HL-60/S4 treated with retinoic acid at 250 ng/mL for 4 days and 3 days (cell line): ENCODE results near the gene STX16.

ENCODE experiments used
- in situ Hi-C: fragments of 300-500 bp; cut with MboI; formaldehyde crosslinking; loops from 2 replicates; pipeline ENCODE4 v1.7.0; 2022; ENCODE audit warnings: low sequenced_read_pairs

STX16 gene

DNA sequence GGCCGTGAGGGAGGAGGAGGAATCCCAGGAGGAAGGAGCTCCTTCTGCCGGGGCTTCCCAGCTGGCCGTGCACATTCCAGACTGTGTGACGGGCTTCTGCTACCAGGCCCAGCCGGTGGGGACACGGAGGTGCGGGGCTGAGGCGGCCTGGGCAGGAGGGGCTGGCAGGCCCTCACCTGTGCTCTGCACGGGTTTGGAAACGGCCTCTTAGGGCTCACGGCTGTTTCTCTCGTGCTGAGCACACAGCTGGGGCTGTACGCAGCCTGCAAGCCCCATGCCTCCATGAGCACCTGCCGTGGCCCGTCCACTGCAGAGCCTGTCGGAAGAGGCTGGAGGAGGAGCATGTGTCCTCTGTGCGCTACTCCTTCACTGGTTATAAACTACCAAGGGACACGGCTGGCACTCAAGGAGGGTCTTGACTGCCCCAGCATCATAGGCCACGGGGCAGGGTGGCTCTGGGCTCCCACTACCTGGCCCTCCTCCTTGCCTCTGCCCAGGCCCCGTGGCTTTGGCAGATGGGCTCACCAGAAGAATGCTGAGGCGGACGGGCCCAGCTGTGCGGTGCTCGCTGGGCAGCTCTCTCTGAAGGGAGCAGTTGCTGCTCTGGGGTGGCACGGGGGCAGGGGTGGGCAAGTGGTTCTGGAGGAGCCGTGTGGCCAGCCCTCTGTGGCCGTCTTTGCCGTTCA, 57.3 kb downstream of the STX16 start:
- in situ Hi-C loops = no loop called here

DNA sequence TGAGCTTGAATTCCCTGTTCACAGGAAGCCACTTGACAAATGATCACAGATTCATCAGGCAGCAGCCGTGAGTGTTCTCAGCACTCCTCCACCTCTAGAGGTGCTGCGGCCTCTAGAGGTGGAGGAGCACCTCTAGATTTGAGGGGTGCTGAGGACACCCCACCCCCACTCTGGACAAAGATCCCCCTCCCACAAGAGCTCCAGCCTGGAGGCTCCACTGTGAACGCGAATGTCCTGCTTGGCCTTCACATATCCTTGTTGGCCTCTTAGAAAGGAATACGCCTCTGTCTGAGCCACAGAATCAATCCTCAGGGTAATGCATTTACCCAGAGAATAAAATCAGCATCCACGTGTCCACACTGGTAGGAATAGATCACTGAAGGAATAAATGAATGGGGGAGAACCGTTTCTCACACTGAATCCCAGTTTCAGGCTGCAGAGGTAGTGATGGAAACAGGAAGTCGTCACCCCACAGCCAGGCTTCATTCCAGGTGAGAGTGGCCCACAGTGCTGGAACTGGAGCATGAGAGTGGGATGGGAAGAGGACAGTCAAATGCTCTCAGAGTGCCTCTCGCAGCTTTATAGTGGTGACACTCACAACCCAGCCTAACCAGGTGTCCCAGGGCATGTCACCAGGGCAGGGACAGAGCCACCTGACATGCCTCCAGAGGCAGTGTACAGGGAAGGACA, 58.1 kb downstream of the STX16 start:
- in situ Hi-C loops = no loop called here

DNA sequence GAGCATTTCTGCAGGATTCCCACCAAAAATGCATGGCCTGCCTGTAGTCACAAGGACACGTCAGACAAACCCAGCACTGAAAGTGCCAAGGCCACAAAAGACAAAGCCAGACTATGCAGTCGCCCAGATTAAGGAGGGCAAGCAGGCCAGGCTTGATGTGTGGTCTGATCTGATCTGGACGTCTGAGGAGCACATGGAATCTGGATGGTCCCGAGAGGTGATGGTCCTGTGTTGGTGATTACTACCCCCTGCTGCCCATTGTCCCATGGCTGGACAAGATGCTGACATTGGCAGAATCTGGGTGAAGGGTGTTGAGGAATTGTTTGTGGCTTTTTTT, 58.6 kb downstream of the STX16 start:
- in situ Hi-C loops = no loop called here

DNA sequence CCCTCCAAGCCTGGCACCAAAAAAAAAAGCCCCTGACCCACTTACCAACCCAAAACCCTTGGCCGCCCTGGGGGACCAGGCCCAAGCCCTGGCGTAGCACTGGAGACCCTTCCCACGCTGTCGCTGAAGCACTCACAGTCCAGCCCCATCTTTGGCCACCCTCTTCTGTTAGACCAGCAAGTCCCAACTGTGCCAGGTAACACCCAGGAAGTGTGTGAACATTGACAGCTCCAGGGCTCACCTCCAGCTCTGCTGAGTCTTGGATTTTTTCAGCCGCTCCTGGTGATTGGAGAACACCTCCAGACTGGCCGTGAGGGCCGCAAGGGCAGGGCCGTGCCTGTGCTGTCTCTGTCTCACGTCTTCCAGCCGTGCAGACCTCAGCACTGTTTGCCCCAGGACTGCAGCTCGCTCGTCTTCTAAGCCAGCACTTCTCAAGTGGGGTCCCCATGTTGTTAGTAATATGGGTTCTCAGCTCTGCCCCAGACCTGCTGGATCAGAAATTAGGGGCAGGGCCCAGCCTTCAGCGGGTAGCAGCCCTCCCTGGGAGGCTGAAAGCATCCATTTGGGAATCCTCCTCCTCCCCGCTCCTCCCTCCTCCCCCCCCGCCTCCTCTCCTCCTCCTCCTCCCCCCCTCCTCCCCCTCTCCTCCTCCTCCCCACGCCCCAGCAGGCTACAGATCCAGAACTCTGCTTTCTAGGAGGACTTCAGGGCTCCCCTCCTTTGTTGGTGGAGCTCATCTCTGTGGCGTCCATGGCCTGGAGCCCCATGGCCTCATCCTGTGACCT, 59.6 kb downstream of the STX16 start:
- in situ Hi-C loops = no loop called here

DNA sequence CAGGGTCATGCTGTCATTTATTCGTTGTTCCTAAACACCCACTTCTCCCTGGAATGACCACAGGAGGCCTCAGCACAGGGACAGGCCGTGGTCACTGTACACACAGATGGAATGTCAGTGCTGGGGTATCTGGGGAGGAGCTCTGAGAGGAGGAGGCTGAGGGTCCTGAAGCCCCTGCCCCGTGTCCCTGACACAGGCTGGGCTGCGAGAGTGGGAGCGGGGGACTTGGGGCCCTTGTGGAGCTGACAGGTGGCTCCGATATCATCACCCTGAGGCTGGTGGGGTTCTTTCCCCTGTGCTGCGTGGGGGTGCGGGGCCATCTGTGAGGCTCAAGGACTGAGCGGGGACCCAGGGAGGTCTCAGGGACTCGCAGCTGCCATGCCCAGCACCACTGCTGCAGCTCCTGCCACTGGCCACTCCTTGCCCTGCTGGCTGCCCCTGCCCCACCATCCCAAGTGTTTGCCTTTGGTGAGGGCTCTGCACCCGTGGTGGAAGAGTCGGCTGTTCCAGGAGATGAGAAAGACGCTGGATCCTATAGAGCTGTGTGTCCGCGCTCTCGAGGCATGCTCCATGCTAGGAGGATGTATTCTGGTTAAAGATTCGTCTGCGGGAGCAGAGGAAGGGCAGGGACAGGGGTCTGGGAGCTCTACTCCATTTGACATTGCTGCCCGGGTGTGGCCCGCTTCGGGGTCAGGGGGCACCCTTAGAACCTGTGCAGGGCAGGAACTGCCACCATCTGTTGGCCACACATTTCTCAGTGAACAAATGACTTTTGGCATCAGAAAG, 60.4 kb downstream of the STX16 start:
- in situ Hi-C loops = no loop called here

DNA sequence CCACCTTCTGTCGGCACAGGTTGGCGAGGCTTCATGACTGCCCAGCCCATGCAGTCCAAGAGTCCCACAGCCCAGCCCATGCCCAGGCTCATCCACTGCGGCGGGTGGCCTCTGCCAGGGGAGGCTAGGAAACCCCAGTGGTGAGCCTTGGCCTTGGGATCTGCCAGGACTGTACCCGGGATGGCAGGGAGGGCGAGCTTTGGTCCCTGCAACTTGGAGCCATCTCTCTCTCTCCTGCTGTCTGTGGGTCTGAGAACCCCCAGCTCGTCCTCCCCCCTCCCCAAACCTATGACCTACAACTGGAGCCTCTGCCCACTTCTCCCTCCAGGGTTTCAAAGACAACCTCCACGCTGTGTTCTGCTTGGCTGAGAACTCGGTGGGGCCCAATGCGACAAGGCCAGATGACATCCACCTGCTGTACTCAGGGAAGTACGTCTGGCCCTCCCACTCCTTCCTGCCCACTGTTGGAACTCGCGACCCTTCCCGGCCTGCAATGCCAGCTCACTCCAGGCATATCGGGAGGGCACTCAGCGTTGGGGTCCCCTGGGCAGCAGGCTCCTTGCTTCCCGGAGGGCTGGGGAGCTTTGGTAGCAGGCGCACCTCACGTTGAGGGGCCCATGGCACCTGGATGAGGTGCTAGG, 61.2 kb downstream of the STX16 start:
- in situ Hi-C loops = no loop called here

DNA sequence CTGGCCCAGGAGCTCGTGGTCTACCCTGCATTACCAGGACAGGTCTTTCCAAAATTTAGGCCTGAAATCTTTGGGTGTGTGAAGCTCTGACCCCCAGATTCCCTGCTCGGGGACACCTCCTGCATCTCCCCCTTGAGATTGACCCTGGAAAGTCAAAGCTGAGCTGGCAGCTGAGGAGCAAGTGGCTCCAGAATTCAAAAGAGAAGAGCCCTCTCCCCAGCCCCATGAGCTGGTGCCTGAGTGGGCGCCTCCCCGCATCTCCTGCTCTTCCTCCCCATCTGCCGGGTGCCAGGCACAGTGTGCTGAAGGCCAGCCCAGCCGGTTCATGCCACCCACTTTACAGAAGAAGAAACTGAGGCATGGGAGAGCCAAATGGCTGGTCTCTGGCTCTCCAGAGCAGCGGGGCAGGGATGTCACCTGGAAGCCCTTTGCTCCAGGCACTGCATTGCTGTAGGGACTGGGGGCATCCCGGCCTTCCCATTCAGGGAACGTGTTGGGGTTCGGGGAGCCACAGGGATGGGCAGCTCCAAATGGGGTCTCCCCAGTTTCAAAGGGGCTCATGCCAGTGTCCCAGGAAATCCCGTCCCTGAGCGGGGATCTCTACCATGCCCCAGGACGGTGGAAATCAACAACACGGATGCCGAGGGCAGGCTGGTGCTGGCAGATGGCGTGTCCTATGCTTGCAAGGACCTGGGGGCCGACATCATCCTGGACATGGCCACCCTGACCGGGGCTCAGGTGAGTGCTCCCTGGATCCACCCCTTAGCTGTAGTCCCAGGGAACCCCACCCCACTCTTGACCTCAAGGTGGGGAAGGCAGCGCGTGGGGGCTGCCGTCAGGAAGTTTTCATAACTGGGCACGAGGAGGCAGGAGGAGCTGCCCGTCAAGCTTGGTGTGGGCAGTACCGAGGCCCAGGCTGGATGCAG, 62.0 kb downstream of the STX16 start:
- in situ Hi-C loops = no loop called here

DNA sequence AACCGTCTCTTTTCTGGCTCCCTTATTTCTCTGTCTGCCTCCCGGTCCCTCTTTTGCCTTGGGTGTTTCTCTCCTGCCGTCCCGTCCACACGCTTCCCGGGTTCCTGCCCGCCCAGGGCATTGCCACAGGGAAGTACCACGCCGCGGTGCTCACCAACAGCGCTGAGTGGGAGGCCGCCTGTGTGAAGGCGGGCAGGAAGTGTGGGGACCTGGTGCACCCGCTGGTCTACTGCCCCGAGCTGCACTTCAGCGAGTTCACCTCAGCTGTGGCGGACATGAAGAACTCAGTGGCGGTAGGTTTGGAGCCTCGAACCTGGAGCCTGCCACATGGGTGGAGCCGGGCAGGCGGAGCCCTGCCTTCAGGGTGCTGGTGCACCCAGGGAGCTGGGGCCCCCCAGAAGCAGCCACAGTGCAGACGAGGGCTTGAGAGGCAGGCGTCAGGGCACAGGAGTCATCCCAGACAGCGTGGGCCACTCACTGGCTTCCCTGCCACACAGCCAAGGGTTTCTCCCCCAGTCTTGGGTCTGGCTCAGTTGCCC, 62.8 kb downstream of the STX16 start:
- in situ Hi-C loops = no loop called here

DNA sequence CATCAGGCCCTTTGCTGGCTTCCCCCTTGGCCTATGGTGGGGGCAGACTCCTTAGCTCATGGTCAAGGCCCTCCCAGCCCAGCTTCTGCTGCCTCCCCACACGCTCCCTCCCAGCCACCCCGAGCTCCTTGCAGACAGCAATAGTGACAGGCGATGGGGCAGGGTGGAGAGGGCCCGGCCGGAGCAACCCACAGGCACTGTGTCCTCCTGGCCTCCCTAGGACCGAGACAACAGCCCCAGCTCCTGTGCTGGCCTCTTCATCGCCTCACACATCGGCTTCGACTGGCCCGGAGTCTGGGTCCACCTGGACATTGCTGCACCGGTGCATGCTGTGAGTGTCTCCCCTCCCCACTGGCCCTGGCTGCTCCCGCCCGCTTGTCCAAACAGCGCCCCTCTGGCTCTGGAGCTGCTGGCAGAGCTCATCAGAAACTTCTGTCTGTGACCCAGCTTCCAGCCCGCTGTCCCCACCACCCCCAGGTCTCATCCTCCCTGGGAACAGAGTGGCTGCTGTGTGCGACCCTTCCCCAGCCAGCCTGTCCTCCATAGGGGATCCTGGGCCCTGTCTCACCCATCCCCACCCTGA, 63.3 kb downstream of the STX16 start:
- in situ Hi-C loops = no loop called here

DNA sequence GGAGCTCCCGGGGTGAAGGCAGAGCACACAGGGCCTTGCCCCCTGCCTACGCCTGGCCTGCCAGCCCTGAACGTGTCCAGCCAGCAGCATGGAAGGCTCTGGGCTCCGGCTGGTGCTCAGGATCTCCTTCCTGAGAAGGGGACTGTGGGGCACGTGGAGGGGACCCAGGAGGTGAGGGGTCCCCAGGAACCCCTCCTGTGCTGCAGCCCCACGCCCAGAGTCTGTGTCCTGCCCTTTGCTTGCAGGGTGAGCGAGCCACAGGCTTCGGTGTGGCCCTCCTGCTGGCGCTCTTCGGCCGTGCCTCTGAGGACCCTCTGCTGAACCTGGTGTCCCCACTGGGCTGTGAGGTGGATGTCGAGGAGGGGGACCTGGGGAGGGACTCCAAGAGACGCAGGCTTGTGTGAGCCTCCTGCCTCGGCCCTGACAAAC, 63.9 kb downstream of the STX16 start:
- in situ Hi-C loops = no loop called here

DNA sequence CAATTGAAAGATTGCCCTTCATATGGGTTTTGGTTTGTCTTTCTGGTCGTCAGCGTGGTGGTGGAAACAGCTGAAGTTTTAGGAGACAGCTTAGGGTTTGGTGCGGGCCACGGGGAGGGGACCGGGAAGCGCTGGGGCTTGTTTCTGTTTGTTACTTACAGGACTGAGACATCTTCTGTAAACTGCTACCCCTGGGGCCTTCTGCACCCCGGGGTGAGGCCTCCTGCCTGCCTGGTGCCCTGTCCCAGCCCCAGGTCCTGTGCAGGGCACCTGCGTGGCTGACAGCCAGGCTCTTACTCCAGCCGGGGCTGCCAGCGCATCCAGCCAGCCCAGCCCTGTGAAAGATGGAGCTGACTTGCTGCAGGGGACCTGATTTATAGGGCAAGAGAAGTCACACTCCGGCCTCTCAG, 64.3 kb downstream of the STX16 start:
- in situ Hi-C loops = no loop called here

DNA sequence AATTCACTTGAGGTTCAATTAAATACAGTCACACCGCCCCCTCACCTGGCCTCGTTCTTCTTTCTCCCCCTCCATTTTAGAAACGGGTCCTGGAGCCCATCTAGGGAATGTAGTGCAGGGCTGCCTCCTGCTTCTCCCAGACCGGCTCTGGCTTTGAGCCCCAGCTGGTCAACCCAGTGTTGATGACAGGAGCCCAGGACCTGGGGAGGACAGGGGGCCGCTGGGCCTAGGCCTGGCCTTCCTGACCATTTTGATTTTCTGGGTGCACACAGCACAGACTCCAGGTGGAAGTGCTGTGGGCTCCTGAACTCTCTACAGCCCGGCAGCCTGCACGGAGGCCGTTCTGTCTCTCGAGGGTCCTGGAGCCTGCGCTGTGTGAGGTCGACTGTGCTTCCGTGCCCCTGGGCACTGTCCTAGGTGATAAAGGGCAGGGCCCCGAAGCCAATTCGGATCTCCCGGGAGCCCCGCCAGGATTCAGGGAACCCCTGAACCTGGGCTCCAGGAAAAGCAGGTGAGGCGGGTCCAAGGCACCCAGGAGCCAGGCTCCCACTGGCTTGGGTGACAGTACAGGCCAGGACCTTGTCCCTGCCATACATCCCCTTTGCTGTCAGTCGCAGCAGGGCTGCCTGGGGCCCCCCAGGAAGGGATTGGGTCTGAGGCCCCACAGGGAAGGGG, 64.9 kb downstream of the STX16 start:
- in situ Hi-C loops = no loop called here

DNA sequence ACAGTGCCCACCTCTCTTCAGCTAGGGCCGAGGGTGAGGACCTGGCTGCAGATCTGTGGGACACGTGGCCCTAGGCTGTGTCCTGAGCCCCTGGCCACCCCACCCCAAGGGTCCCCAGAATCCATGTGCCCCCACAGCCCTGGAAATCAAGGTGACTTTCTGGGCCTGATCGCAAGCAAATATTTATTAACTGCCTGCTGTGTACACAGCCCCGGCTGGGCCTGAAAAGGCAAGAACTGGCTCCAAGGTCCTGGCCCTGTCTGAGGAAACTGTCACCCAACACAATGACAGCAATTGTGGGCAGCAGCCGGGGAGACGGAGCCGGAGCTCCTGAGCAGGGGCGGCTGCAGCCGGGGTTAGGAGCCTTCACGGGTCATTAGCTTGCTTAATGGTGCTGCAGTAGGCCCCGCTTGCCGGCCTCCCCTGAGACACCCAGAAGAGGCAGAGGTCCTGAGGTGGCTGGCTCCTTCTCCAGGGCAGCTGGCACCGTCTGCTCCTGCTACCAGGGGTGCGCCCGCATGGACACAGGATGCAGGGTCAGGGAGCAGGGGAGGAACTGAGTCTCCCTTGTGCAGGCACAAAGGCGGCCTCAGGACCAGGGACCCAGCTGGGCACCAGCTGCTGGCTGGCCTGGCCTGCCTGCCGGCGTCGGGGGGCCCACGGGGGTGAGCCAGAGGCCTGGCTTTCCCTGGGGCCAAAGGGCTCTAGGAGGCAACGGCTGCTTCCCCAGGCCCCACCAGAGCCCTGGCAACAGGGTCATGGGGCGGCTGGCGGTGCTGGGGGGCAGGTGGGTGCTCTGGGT, 65.6 kb downstream of the STX16 start:
- in situ Hi-C loops = no loop called here

DNA sequence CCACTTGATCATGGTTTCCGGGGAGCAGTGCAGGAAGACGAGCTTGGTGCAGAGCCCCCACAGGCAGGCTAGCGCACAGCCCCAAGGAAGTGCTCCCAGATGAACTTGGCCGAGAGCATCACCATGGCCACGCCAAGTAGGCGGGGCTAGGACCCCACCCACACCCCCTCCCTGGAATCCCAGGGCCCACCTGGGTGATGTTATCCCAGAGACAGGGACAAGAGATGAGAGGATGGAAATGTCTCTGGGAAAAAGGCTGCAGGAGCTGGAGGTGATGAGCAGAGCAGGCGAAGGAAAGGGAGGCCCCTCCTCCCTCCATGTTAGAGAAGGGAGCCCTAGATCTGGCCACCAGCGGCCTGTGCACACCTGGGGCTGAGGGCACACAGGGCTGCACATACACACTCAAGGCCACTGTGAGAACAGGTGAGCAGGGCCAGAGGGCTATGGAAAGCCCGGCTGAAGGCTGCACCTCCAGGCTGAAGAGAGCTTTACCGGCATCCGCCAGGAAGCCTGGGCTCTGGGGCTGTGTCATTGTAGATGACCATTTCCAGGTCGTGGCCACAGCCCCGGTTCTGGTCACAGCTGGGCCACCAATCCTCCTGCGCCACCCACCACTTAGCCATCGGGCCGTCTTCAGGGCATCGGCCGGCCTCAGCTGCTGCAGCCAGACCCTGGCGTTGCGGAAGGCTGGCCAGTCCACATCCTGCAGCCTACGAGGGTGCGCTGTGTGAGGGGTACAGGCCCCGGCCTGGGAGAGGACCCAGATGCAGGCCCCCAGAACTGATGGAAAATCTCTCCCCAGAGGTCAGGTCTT, 66.4 kb downstream of the STX16 start:
- in situ Hi-C loops = no loop called here

DNA sequence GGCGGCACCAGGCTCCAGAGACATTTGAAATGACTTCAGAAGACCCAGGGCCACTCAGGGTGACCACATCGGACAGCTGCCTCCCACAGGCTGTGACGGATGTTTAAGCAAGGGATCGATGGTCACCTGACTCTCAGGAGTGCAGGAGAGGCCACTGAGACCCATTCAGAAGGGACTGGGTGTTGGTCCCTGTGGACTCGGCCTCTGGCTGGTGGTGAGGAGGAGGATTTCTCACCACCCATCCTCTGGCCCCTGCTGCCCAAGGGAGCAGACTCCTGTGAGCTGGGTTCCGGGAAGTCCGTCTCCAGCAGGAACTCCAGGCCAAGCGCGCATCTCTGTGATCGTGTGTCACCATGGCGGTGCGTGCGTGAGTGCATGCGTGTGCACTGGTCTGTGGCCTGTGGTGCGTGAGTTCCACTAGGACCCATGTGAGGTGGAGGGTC, 67.1 kb downstream of the STX16 start:
- in situ Hi-C loops = no loop called here

DNA sequence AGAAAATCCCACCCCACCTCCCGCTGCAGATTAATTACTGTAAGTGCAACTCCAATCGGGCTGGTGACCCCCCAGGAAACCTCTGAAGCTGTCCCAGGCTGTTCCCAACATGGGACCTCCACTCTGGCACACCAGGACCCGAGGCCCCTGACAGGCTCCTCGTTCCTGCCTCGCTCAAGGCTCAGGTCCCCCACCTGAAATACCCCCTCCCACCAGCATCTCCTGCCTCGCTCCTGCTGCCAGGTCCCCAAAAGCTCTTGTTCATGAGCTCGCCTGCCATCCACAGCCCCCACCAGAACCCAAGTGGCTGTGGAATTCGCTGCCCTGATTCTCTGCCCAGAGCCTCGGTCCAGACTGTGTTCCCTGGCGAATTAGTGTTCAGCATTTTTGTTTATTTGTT, 67.6 kb downstream of the STX16 start:
- in situ Hi-C loops = no loop called here

DNA sequence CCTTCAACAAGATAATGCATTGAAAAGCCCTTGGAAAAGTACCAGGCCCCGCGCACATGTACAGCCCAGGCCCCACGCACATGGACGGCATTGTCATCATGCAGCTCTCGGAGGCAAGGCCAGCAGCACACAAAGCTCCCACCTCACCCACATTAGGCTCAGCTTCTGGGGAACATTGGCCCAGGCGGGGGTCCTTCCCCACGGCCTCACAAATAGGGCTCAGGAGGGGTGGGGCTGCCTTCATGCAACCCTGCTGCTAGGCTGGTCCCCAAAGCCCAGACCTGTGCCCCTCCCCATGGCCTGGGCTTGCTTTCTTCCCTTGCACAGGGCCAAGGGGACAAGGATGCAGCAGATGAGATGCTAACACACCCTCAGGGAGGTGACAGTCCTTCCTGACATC, 68.2 kb downstream of the STX16 start:
- in situ Hi-C loops = no loop called here
